Activated CD4-positive, alpha-beta T cell treated with anti-CD3 and anti-CD28 coated beads, Interleukin-2, Interleukin-4, amounts not matched to agents 100 ng/mL and 50 ng/mL, durations not matched to agents 16 hours and 8 hours (primary cell): ENCODE measurements around the gene IMPDH2.

Experiments
- DNase-seq: peaks from one replicate; pipeline ENCODE4 v3.0.0-alpha.2; 2020; ENCODE audit warnings: low spot score

Gene IMPDH2

DNA sequence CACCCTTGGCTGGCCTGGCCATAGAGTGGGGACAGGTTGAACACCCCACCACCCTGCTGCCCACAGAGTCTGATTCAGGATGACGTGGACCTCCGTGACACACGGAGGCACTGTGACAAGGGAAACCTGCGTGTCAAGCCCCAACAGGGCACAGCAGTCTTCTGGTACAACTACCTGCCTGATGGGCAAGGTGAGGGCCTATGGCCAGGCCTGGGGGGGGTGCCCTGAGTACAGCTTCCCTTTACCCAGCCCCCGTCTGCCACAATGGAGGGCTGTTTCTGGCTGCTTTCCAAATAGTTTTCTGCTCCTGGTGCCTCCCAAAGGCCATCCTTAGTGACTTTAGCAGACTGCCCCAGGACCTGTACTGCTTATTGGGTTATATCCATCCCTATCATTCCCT, 23.2 kb downstream of the IMPDH2 start:
- no peak for DNase-seq

DNA sequence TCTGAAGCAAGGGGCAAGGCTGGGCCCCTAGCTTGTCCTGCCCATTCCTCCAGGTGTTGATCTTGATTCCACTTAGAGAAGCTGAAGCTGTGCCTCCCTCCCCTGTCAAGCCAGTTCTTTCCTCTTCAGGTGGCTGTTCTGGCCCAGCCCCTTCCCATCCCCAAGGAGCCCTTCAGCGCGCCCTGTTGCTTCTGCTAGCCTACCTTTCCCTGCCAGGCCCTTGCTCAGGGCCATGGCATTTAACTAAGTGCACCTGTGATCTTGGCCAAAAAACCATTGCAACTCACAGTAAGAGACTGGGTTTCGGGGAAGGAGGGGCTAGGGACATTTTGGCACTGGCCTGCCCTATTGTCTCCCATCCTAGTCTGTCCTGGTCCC, 23.9 kb downstream of the IMPDH2 start:
- DNase-seq = no peak

DNA sequence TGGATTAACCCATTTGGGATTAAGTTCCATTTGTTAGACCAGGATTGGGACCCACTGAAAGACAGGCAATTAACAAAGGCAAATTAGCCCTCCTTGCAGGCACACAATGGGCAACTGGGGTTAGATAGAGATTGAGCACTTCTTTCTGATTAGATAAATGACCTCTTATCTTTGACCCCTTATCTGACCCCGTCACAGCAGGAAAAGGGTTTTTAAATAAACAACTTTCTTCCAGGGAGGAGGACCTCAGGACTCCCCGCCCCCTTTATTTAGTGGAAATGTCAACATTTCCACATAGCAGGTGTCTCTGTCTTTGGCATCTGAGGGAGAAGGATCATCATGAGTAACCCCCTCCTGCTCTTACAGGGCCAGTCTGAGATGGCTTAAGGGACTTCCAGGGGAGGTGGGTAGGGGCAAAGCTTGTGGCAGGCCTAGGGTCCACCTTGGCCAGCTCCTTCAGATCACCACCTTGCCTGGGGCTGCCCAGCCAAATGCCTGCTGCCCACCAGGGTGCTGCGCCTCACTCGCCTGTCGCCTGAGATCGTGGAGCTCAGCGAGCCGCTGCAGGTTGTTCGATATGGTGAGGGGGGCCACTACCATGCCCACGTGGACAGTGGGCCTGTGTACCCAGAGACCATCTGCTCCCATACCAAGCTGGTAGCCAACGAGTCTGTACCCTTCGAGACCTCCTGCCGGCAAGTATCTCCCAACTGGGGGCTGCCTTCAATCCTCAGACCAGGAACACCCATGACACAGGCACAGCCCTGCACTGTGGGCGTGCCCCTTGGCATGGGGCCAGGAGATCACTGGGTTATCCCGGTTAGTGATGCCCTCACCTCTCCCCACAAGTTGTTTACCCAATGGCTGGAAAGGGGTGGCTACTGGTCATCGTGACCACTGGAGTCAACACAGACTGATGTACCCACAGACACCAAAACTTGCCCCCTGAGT, 24.6 kb downstream of the IMPDH2 start:
- no peak for DNase-seq

DNA sequence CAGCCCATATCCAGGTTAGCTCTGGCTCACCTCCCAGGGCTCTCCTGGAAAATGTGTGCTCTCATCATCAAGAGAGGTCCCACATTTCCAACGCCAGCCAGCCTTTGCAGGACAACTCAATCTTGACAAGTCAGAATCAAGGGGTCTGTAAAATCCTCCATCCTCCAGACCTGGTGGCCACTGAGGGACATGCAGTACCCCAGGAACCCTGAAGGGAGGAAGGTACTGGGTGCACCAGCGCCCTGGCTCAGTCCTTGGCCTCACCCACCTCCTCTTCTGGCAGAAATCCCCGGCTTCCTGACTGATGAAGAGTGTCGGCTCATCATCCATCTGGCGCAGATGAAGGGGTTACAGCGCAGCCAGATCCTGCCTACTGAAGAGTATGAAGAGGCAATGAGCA, 28.0 kb downstream of the IMPDH2 start:
- no peak for DNase-seq

DNA sequence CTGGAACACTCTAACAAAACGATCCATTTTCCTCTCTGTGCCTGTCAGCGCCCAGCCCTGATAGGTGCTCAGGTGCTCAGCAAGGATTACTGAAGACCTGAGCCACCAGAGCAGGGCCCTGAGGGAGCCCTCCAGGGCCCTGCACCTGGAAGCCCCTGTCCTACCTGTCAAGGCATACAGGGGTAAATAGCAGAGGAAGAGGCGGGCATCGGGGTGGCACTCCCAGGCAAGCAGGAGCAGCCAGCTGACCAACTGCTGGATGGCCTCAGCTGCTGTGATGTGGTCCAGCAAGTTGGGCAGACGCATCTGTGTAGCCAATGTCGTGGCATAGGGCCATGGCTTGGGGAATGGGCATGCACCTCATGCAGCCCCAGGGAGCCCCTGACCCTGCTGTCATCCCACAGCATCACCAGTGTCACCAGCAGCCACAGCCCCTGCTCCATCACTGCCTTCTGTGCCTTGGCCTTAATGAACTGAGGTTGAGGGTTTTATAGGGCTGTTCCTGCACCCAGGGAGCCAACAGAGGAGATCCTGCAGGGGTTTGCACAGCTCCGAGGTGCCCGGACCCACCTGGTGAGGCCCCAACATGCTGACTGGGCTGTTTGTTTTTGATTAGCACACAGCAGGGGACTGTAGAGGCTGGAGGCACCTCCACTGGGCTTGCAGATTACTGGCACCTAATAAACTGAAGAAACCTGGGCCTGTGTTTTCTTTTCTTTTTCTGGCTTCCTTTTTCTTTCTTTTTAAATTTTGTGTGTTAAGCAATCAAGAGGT, 29.9 kb downstream of the IMPDH2 start:
- DNase-seq = no peak

DNA sequence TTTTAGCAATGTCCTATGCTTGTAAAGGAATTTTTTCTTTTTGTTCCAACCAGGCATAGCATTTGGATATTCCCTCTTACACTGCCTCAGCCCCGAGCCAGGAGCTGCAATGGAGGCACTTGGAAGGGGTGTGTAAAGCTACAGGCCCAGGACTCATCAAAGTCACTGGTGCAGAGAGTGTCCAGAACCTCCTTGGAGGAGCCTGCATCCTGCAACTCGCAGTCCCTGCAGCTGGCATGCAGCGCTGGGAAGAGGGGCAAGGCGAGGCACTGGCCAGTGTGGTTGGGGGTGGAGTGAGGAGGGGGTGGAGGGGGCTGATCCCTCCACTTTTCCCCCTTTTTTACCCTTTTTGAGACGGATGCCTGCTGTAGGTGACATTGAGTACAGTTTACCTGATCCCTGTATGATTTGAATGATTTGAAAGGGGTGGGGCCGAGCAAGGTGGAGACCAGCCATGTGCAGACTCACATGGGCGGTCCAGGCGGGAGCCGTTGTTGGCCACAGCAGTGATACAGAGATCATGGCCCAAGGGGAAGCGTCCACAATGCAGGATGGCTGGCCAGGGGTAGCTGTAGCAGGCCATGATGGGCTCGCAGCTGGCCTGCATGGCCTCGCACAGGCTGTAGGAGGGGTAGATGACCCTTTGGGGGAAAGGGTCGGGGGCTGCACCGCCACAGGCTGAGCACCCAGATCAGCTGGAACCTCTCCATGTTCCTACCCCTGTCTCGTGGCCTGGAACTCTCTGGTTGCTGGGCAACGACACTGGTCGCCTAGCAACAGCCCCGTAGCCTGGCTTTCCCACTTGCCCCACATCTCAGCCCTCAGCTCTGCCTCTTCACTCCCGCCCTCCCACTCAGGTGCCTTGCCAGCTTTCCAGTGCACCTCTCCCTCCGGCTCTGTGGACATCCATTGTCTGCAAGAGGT, 31.2 kb downstream of the IMPDH2 start:
- no peak for DNase-seq

DNA sequence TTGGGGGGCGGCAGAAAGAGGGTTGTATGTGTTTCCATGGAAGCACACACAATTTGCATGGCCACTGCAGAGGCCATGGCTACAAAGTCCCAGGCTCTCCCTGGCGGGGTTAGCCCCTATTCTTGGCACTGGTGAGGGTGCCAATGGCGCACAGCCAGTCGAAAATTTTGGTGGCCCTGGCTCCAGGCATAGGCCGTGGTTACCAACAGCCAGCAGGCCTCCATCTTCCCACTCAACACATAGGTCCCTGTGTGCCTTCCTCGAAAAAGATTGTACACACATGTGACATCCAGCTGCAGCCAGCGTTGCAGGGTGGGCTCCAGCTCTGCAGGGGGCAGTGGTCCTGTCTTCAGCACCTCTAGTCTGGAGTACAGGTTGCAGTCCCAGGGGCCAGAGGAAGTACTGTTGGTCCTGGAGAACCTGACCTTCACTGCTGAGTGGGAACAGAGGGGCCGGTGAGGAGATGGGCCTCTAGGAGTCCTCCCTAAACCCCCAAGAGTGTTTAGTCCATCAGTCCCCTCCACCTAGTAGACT, 32.0 kb downstream of the IMPDH2 start:
- no peak for DNase-seq

DNA sequence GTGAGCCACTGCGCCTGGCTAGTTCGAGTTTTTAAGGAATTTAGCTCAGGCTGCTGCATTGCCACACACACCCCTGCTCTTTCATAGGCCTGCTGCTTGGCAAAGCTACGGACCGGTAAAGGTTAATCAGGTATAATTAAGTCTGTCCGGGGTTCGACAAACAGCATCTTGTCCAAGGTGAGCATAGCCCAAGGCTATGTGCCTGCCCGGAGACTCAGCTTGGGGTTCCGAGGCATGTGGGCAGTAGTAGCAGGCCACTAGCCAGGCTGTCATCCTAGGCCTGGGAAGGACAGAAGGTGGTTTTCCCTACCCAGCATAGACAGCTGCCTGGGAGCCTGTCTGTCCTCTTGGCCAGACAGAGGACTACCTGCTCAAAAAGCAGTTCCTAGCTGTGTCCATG, 32.6 kb downstream of the IMPDH2 start:
- DNase-seq = no peak

DNA sequence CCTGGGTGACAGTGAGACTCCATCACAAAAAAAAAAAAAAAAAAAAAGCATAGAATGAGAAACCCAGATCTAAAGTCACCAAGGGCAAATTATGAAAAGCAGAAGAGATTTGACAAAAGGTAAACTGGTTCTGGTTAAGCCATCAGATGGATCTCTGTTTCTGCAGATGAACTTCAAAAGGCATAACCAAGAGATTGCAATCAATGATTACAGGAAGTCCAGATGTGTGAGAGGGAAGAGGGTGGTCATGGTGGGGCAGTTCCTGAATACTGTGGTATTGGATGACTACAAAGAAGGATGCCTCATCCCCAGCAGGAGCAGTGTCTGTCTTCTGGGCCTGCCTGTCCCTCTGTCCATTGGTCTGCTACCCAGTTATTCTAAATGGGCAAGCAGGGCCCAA, 35.4 kb downstream of the IMPDH2 start:
- DNase-seq = no peak

DNA sequence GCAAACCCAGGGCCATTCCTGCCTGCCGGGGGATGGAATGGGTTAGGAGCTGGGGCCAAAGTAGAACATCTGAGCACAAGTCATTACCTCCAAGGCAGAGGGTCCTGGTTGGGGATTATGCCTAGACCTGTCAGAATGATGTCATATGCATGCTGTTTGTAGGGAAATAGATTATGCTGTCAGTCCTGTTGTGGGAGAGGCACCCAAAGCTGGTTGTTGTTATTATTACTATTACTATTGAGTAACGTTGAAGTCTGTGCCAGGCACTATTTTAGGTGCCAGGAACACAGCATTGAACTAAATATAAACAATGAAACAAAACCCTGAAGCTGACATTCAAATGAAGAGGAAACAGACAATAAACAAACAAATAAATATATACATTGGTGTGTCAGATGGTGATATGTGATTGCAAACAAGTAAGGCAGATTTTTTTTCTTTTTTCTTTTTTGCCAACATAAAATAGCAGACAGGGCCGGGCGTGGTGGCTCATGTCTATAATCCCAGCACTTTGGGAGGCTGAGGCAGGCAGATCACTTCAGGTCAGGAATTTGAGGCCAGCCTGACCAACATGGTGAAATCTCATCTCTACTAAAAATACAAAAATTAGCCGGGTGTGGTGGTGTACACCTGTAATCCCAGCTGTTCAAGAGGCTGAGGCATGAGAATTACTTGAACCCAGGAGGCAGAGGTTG, 37.2 kb downstream of the IMPDH2 start:
- no peak for DNase-seq

DNA sequence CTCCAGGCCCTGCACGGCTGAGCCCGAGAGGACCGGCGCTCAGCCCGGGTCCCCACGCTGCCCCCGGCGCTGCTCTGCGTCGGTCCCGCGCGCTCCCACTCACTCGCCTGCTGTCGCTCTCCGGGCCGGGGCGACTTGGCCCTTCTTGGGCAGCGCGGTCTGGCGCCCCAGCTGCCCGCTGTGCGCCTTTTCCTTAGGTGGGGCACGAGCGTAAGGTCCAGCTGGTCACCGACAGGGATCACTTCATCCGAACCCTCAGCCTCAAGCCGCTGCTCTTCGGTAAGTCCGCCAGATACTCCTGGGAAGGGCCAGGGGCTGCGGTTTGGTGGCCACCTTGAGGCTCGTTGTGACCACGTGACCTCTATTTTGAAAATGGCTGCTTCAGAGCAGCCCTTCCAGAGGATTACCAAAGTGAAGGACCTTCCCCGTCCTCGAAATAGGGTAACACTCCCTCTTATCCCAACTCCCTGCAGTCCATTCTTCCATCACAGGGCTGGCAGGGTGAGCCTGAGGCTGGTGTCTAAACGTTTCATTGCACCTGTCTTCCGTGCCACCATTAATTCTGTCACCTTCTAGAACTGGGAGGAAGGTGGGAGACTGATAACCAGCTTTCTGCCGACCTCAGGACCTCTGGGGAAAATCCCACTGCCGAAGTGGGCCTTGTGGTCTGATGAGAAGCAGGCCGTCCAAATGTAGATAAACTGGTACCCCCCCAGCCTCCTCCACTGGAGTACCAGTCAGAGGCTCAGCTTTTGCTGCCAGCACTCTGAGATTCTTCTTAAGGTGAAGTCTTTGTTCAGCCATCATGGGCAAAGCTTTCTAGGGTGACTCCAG, 38.3 kb downstream of the IMPDH2 start:
- DNase-seq = peak; percentile 37

DNA sequence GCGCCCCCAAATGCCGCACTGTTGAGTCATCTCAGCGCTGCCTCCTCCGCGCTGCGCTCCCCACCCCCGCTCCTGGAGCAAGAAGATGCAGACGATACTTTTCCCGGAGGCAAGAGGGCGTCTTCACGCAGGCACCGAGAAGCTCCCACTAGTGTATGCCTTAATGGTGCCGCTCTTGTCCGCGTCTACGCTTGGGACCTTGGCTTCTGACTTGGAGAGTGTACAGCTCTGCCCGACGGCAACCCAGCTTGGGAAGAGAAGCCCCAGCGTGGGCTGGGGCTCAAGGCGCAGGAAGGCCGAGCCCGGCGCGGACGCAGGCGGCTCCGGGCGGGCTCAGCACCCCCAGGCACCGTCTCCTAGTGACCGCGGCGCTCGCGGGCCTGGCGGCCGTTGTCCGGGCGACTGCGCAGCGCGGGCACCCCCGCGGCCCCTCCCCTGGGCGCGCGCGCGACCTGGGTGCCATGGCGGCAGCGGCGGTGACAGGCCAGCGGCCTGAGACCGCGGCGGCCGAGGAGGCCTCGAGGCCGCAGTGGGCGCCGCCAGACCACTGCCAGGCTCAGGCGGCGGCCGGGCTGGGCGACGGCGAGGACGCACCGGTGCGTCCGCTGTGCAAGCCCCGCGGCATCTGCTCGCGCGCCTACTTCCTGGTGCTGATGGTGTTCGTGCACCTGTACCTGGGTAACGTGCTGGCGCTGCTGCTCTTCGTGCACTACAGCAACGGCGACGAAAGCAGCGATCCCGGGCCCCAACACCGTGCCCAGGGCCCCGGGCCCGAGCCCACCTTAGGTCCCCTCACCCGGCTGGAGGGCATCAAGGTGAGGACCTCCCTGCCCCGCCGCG, 39.2 kb downstream of the IMPDH2 start, which contains the start of gene P4HTM:
P4HTM (plus strand) TSS at position 446 of the 840 bp plus-strand sequence; CDS start at position 462, 16 bp downstream.
- DNase-seq = peak; percentile 83

DNA sequence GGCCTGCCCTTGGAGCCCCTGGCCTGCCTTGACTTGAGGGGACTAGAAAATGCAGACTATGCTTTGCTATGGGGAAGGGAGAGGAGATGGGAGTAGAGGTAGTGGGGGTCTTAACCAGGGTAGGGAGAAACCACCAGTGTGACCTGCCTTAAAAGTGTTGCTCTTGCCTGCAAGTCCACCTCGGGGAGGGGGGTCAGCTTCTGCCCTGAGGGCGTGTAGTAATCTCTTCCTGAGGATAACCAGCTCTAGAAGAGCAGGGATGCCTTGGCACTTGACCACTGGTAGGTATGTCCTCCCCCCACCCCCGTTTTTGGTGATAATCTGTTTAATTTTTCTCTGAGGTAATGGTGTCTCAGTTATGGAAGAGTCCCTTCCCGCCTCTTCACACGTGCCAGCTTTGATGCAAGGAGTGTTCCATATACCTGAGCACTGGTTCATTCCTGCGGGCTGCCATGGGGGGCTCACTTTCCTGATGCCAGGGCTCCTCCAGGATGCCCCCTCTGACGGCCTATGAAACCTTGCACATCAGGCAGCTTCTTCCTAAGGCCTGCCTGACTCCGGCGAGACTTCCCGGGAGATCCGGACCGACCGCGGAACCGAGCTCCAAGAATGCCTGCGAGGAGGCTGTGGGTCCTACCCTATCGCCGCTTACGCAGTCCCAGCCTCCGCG, 39.9 kb downstream of the IMPDH2 start:
- DNase-seq = no peak

DNA sequence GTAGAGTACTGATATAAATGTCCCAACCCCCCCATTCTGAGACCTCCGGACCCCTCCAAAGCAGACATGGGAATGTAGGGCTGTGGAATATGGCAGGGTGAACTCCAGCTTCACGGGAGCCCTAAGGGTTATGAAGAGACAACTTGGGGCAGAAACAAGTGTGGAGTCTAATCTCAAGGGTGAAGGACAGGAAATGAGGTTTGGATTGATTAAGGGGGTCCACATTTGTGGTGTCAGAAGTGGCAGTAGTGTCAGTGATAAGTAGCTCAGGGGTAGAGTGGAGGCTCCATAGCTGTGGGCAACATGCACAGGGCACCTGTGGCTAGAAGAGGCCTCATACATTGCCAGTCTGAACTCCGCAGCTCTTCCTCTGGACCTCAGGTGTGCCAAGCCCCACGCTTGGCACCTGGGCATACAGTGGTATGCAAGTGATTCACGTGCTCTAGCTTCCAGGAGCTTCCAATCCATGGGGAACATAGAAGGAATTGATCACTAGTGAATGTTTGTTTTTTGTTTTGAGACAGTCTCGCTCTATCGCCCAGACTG, 43.3 kb downstream of the IMPDH2 start:
- DNase-seq = no peak

DNA sequence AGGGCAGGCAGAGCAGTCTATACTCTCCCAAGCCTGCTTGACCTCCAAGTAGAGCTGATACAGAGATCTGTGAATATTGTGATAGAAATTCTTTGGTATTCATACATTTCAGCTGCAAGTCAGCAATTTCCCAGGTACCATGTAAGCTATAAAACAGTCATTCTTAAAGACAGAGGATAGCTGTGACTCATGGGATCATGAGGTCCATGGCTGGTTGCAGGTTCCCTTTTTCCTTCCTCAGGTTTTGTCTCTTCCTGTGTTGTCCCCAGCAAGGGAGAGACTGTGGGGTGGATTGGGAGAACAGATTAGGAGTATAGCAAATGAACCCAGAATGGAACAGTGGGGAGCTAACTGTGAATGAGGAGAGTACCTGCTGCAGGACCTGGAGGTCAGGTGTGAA, 44.5 kb downstream of the IMPDH2 start:
- no peak for DNase-seq

DNA sequence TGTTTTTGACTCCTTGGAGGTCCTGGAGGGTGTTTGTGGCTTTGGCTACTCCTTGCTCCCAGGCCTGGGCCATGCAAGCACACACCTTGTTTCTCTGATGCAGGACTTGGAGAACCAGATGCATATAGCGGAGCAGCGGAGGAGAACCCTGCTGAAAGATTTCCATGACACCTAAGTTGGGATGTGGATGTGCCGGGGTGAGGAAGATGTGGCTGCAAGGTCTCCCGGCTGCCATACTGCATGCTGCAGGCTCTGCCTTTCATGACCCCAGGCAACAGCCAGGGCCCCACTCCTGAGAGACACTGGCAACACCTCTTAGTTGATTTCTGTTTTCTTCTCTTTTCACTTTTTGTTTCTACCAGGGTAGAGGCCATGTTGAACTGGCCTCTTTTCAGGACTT, 46.1 kb downstream of the IMPDH2 start:
- DNase-seq = no peak

DNA sequence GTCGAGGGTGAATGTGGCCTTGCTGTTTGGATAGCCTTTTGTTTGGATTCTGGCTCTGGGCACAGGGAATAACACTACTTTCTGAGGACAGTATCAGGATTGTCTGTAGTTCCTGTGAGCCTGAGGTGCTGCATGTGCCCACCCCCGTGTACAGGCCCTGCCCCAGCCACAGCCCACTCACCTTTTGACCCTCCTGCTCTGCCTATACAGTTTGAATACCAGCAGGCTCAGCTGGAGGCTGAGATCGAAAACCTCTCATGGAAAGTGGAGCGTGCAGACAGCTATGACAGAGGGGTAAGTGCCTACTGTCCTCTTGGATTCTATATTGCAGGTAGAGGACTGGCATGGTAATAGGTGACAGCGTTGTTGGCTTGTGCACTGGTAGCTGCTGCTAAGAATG, 46.5 kb downstream of the IMPDH2 start:
- DNase-seq = no peak

DNA sequence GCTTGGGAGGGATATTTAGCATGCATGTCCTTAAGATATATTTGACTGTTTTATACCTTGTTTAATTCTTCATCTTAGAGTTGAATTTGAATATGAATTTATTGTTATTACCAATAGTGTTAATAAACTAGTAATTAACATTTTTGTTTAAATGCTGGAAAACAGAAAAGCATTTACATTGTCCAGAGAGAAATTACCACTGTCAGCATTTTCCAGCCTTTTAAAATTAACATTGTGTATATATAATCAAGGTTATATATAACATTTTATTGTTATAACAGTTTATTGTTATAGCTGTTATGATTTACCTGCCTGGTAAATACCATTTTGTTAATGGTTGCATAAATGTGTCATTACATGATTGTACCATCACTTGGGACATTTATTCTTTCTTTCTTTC, 47.2 kb downstream of the IMPDH2 start:
- no peak for DNase-seq
